Left forelimb (tissue), 1 donor: ENCODE results near the gene CADPS2.

ENCODE experiments used
- DNase-seq: peaks from one replicate; pipeline ENCODE4 v3.0.0-alpha.2; 2018; ENCODE audit warnings: low spot score

CADPS2 gene

DNA sequence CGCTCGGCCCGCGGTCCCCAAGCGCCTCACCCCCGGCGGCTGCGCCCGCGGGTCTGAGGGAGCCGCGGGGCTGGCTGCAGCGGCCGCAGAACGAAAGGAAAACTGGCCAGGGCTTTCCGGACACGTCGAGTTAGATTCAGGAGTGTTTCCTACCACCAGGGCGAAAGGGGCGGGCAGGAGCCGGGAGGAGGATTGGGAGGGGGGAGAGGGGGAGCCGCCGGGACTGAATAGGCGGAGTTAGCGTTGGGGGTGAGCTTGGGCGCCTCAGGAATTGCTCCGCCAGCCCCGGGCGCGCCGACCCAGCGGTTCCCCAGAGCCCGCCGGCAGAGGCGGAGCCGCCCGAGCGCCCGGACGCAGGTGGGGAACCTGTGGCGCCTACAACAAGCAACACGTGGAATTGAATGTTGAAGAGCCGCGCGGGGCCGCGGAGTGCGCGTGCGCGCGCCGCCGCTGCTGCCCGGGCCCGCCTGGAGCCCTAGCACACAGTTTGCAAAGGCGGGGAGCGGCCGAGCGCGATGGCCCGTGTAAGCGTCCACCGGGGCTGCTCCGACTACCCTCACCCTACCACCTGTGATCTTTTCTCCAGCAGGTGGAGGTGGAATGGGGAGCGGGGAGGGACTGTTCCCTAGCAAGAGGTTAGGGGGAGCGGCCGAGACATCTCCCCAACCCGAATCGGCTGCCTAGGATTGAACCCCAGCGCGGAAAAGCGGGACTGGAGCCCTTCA lies at the start of gene CADPS2:
CADPS2 (minus strand) TSS at position 104 of the 725 bp plus-strand sequence. CDS start 123 bp downstream, outside the sequence.
- peak; percentile 90 for DNase-seq

DNA sequence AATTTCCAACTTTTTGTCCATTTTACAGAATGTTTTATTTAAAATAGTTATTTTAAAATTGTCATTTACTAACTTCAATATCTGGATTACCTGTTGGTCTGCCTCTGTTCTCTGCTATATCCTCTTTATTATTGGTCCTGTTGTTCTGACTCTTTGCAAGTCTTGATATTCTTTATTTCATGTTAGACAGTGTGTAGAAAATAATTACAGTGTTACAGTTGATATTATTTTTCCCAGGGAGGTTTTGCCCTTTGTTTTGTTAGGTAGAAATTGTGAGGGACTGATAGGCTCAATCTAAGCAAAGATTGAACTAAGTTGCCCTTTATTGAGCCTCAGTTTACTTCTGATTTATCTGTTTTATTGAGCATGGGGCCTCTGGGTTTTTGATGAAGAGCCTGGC lies 49.4 kb upstream of the CADPS2 start:
- DNase-seq: no peak

DNA sequence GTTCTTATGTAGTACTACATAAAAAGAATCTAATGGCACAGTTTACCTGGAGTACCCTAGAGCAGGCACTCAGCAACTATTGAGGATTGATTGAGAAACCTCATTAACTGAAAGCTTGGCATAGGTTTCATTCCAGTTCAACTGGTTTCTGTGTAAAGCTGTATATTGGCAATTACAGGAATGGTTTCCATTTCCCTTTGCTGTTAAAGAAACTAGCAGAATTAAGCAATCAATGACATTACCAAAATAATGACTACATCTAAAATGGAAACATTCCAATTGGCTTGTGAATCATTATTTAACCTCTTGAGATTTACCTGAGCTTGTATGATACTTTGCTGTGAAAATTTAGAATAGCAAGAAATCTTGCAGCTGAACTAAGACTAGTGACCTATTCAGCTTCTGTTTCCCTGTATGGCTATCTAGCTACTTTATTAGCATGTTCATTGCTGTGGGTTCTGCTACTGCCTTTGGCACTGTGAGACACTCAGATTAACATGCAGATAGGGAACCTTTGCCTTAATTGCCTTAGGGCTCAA lies 33.5 kb upstream of the CADPS2 start:
- no peak for DNase-seq

DNA sequence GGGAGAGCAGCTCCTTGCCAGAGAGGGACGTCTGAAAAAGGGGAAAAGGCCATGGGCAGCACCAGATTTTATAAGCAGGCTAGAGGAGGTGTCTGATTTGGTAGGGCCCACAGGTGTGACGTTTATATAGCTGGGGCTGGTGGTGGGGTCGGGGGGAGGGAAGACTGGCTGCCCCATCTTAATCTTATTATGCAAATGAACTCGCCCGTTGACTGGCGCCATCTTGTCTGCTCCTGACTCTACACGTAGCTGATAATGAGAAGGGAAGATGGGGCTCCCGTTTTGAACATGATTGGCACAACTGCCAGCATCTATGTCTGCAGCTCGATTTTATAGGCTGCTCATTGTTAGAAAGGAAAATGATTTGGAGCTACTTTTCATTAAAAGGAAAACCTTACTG lies 28.6 kb upstream of the CADPS2 start:
- DNase-seq: no peak

DNA sequence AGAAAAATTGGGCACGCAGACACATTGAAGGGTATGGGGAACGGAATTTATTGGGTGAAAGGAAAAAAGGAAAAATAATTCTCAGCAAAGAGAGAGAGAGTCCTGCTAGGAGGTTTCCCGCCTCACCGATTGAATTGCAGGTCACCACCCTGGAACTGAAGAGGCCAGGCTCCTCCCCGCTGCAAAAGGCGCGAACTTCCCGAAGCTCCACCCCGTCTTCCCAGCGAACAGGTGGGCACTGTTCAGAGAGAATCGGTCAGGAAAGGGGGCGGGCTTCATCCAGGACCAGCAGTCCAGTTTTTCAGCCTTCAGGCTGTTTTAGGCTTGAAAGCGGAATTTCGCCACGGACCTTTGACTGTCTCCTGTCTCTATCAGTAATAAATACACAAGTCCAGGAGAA lies 27.3 kb upstream of the CADPS2 start:
- DNase-seq: no peak

DNA sequence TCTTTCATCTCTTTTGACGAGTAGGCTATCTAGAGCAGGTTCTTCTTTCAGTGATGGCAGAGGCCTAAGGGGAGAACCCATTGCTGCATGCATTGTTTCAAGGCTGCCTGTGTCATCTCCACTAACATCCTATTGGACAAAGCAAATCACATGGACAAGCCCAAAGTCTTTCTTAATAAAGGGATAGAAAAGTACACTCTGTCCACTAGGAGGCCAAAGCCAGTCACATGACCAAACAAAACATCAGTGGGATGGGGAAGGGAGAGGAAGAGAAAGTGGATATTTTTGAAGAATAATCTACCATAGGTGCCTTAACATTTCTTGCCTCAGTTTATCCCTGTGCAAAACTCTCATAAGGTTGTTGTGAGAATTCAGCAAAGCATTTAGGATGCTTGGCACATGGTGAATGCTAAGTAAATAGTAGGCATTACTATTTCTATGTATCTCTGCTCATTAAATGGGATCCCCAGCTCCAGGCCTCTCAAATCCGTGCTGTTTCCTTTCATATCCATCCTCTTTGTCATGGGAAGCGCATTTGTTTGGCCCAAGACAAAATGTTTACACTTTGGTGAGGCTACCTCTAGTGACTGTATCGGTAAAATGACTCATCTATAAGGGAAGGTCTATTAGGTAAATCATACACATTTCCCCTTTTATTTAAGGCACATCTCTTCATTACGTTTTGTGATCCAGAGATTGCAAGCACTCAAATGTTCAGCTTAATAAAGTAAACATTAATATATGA lies 16.7 kb upstream of the CADPS2 start:
- no peak for DNase-seq

DNA sequence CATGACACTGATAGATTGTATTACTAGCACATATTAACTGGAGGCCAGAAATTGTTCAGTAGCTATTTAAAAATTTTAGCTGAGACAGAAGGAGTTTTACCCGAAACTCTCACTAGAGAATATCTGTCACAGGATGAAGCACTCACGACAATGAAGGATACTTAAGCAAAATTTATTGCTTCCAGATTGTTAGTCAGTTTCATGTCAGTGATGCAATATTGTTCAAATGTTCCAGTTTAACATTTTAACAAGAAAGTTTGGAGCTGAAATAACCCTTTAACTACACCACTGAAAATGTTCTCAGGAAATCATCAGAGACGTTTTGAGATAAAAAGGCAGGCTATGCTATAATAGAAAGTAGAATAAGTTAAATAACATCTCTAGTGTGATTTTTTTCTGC lies 15.0 kb upstream of the CADPS2 start:
- no peak for DNase-seq

DNA sequence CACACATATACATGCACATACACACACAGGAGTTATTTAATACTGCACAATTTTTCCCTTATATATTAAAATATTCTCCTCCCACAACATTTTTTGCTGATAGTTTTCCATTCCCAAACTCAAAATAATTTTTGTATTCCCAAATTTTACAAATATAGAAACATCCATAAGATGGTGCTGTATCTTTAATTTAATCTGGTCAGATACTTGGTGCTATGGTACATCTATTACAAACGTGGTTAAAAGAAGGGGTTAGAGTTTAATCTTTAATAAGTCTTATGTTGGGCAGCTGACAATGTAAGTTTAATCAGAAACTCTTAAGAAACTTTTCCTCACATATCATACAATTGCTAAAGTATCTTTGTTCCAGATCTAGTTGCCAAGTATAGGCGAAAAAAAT lies 10.2 kb upstream of the CADPS2 start:
- DNase-seq: no peak

DNA sequence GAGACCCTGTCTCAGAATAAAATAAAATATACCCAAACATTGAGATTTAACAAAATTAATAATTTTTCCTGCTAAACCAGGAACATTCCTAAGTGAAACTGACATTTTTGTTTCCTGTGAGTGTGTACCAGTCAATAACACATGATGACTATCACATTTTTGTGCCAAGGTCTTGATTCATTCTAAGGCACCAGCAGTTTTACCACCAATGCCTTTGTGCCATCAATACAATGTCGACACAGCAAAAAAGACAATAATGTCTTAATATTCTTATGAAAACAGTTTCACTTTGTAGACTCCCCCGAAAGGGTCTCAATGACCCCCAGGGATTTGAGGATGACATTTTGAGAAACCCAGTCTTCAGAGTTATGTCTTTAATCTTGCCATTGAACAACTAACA lies 7.2 kb upstream of the CADPS2 start:
- no peak for DNase-seq

DNA sequence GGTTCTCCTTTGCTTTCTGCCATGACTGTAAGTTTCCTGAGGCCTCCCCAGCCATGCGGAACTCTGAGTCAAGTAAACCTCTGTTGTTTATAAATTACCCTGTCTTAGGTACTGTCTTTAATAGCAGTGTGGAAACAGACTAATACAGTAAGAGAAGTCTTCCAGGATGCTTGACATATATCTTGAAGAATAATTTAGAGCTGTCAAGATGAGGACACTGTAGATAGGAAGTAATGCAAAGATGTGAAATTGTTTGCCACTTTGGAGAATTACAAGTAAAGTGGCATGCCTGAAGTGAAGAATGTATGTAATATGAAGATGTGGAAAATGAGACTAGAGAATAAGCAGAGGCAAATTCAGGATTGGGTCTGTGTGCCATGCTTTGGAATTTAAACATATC lies 2.9 kb upstream of the CADPS2 start:
- no peak for DNase-seq

DNA sequence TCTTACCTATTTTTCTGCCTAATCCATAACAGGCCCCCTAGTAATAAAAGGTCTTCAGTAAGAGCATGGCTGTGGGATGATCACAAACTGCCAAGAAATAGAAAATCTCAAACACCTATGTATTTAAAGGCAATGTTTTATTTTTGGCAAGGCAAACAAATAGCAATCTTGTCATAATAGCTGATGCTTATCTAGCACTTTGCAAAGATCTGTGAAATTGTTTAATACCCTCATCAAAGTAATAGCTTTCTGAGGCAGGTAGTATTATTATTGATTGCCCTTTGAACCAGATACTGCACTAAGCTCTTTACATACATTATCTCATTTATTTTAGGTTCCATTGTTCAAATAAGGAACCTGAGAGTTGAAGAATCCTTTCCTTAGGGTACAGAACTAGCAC lies 1.6 kb upstream of the CADPS2 start:
- no peak for DNase-seq

DNA sequence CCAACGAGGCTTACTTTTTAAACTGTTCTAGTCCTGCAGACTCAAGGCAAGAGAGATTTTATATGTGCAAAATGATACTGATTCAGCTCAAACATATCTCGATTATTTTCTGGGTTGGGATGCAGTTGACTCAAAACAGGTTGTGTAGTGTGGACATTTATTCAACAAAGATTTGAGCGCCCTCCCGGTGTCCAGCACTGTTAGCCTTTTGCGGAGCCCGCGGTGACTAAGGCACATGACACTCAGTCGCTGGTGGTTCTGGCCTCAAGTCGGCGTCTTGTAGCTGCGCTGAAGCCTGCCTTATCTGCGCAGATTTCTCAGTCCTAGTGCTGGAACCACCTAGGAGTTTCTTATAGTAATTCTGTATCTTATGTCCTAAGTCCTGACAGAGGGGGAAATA lies 938 bp upstream of the CADPS2 start:
- DNase-seq: no peak

DNA sequence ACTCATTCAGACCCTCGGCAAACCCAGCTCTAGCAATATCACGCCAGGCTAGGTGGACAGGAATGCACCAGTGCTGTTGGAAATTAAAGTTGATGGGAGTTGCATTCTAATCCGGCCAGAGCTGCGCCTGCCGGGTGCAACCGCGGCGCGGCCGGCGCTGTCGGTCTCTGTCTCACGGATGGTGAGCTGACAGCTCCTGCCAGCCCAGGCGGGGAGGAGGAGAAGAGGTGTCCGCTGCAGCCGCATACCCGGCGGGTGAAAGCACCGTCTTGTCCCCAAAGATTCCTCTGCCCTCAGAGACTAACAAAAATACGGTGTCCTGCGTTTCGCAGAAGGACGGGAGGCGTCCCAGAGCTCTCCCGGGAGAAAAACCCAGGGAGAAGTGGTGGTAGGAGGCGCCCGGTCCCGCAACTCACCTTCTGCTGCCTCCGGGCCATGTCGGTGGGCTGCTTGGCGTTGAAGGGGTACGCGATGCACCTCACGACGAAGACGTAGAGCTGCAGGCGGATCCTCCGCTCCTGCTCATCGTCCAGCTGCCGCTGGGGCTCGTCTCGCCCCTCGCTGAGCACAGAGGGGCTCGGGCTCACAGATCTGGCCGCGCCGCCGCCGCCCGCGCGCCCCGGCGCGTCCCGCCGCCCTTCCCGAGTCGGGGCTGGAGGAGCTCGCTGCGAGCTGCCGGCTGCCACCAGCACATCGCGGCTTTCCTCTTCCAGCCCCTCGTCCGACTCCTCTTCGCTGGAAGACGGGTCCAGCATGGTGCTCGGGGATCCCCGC lies 490 bp downstream of the CADPS2 start:
- DNase-seq: peak; percentile 74

DNA sequence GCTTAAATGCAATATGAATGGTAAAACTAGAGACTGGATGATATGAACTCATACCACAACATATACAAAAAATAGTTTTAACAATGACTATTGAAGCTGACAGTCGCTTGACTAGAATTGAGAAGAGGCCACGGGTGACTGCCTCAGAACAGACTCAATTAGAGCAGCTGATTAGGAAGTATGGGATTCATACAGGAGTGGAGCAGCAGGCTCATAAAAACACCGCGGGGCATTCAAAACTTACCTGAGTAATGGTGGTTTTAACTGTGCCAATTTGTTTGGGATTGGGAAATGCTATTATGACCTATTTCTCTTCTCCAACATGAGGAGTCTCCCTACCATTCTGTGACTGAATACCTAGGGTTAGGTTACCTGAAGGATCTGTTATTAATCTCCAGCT lies 2.1 kb downstream of the CADPS2 start:
- DNase-seq: no peak

DNA sequence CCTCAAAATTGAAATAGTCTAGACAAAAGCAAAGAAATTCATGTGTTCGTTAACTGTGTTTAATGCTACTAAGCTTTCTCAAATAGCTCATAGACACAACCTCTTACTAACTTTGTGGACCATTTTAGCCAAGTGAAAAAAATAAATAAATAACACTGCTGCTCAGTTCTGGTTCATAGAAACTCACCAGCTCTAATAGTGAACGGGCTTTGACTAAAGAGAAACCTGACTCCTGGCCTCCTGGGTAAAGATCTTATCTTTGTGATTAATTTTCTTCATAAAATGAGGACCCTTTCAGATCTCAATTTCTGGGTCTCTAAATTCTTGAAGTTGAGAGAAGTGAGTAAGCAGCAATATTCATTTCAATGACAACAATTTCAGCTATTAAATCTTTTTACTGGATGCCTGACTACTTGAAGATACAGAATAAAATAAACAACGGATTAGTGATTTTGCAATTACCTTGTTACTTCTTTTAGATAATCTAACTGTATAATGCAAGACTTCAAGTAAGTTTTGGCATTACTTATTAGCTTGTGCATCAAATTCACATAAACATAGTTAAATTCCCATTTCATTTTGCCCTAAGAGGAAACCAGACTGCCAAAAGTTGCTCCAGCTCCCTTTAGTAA lies 3.1 kb downstream of the CADPS2 start:
- DNase-seq: no peak

DNA sequence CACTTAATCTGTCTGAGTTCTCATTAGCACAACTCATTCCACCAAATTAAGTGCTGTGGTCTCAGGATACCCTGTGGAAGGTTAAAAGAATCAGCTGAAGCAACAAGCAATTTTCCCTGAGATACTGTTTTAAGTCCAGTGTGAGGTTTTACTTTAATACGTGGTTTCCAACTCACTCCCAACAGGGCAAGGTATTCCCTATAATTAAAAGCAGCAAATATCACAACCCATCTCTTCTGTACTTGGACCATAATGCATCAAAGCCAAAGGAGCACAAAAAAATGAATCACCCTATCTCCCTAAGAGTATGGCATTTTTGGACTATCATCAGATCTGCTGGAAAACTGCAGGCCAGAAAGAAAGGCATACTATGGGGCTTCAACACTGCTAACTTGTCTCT lies 4.9 kb downstream of the CADPS2 start:
- no peak for DNase-seq

DNA sequence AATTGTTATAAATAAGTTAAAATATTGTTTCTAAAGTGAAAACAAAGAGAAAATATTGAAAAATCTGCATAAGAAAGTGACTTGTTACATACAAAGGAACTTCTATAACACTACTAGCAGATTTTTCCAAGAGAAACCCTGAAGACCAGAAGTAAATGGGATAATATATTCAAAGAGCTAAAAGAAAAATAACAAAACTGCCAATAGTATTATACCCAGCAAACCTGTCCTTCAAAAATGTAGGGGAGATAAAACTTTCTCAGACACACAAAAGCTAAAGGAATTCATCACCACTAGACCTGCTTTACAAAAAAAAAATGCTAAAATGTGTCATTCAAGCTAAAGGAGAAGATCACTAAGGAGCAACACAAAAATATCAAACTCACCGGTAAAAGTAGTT lies 17.0 kb downstream of the CADPS2 start:
- DNase-seq: no peak

DNA sequence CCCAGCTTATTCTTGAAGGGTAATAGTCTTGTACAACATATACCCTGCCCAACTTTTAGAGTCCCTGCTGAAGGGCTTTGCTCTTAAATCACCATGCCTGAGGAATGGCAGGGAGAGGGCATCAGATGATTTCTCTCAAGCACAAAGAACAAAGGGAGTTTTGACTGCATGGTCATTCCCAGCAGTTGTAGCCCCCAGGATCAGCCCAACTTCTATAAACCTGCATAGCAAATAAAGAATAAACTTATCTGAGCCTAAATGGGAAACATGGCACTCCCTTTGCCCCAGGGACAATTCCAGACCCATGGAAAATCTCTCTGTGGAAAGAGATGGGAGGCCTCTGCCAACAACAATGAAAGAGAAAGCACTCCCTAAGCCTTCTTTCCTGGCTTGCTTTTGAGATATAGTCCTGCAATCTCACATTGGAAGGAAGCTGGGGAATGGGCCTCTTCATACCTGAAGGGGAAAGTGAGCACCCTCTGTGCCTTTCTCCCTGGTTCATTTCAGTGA lies 18.7 kb downstream of the CADPS2 start:
- no peak for DNase-seq

DNA sequence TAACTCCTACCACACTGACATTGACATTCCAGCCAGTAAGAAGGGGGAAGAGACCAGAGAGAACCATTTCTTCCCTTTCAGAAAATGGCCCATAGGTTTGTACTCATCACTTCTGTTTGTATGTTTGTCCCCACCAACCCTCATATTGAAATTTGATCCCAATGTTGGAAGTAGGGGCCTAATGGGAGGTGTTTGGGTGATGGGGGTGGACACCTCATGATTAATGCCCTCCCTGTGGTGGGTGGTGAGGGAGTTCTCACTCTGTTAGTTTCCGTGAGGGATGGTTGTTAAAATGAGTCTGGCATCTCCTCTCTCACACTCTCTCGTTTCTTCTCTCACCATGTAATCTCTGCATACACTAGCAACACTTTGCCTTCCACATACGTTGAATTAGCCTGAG lies 21.4 kb downstream of the CADPS2 start:
- no peak for DNase-seq

DNA sequence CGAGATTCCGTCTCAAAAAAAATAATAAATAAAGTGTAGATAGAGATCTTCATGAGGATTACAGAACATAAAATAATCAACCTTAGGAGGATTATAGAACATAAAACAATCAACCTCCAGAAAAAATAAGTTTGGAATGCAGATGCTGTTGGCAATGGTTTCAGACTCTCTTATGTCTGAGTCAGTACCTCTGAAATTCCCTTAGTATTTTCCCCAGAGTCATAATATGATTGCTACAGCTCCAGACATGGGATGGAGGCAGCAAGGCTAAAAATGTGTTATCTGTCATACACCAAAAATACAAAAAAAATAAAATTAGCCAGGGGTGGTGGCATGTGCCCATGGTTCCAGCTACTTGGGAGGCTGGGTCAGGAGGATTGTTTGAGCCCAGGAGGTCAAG lies 22.2 kb downstream of the CADPS2 start:
- DNase-seq: no peak

DNA sequence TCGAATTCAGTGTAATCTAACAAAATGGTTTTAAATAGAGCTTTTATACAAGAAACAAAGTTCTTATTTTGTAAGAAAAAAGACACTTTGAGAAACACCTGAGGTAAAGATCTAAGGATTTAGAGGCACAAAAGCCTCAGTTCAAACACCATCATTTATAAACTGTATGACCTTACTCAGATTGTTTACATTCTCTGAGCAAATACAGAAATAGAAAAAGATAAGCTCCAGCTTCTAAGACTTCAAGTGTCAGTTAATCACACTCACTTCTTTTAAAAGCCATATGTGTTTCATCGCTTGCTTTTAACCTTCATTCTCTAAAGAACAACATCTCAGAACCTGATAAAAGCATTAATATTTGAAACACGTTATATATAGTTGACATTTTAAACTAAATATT lies 27.9 kb downstream of the CADPS2 start:
- DNase-seq: no peak

DNA sequence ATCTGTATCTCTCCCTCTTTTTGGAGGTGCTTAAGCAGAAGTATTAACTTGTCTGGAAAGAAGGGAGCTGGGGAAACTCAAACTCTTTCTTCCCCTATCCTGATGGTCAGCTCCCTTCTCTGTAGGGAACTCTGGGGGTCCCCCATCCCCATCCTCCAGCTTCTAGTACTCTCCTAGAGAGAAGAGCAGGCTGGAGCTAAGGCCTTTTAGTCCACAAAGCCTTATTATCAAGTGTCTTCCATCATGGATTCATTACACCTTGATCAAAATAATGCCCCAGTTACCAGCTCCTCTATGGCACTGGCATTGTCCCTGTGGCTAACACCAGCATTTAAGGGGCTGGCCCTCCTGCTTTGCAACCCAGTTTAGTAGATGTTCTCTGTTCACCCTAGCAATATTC lies 35.7 kb downstream of the CADPS2 start:
- DNase-seq: no peak
